ENCODE results near the gene UBAP2.

UBAP2 gene

GRCh38 chr9:34048727-34049629 is at the start of gene UBAP2:
Gene UBAP2, minus strand, starts transcription at chr9:34048887. Its CDS starts 31,739 bp downstream, at chr9:34017148.
- DNase-seq (ENCODE audit: extremely low read depth in 1 of 2, low read depth in 1 of 2): peak; percentile 92 to 96

DNA sequence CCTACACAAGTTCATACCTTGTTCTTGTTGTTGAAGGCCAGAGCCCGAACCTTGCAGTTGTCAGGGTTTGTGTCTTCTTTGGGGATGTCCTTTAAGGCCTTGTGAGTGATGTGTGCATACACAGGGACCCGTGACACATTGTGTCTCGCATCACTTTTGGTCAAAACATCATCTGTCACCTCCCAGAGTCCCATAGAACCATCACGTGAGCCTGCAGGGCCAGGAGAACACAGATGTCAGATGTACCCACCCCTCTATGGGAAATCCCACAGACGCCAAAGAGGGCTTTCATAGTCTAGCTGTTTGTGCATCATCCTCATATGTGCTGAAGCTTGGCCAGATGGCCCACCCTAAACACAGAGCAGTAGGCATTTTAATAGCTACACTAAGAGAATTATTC is 49.6 kb upstream of the UBAP2 start:
- no peak for DNase-seq (ENCODE audit: extremely low read depth in 1 of 2, low read depth in 1 of 2)

DNA sequence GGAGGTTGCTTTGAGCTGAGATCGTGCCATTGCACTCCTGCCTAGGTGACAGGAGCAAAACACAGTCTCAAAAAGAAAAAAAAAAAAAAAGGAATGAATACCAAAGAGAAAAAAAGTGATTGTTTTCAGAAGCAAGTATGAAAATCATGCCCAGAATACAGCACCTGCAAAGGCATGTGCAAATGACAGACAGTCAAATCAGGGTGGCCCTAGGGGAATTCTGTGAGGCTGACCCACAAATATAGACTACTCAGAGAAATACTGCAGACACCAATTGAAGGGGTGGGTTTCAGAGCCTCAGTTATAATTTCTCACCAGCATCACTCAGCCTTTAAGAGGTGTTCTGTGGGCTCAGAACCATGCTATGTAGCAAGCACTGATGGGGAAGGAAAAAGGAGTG is 49.2 kb upstream of the UBAP2 start:
- DNase-seq (ENCODE audit: extremely low read depth in 1 of 2, low read depth in 1 of 2): no peak

GRCh38 chr9:34096751-34097150 is 48.1 kb upstream of the UBAP2 start:
- no peak for DNase-seq (ENCODE audit: extremely low read depth in 1 of 2, low read depth in 1 of 2)

DNA sequence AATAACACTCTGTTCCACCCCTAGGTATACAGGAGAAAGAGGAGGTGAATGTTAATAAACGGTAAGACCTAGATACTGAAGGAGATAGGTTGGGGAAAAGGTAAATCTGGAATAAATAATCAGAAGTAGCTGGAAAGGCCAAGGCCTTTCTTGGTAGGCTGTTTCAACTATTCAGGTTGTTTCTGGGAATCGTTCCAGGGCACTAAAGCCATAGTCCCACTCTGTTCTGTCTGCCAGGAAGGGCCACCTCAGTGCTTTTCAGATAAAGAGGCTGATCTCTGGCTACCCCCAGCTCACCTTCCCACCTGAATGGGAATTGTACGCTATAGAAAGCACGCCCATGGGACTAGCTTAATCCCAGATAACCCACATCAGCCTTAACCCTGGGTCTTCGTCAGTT is 44.9 kb upstream of the UBAP2 start:
- no peak for DNase-seq (ENCODE audit: extremely low read depth in 1 of 2, low read depth in 1 of 2)

DNA sequence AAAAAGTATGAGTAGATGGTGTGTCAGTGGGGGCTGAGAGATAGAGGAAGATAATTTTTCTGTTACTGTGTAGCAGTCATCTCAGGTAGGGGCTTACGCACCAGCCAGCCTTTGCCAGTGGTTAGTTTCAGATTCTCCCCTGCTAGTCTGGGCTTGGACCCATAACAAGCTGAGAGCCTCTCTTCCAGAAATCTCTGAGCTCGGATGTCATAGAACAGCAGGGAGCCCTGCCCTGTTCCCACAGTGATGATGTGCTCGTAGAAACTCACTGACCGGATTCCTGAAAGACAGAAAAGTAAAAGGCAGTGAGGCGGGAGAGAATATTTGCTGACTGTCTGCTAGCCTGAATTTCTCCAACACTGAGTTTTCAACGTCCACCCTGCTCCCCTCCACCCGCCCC is 40.6 kb upstream of the UBAP2 start:
- DNase-seq (ENCODE audit: extremely low read depth in 1 of 2, low read depth in 1 of 2): no peak

DNA sequence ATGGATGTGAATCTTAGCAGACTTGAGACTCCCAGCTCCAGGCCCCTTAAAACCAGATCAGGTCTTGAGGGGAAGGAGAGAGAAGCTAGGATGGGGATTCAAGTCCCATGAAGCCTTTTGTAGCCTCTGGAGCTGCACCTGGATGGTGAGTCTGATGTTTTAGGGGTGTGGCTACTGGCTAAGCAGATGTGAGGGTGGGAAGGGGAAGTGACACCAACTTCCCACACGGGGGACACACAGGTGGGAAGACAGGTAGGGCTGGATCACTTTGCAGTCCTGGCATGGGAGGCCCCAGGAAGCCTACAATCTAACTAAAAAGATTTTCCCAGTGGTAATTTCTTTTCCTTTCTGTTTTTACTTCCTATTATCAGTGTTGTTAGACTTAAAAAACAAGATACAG is 38.7 kb upstream of the UBAP2 start:
- DNase-seq (ENCODE audit: extremely low read depth in 1 of 2, low read depth in 1 of 2): no peak

GRCh38 chr9:34086864-34087263 is 38.2 kb upstream of the UBAP2 start:
- no peak for DNase-seq (ENCODE audit: extremely low read depth in 1 of 2, low read depth in 1 of 2)

- no peak for DNase-seq (ENCODE audit: extremely low read depth in 1 of 2, low read depth in 1 of 2)
Observed at GRCh38 chr9:34085581-34086500, 37.2 kb upstream of the UBAP2 start.

DNA sequence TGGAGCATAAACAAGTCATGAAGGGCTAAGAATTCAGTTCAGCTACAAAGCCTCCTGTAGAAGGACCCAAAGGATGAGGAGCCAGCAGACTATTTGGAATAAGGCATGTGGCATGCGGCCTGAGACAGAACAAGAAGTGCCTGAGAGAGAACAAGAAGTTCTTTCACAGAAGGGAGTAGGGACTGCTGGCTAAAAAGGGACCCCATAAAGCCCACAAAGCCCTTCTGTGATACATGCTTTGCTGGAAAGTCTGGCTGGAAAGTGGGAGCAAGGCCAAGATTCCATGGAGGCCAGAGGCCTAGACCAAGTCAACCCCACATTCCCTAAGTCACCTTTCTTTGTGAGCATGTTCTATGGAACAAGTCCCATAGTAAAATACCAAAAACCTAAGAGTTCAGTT is 35.9 kb upstream of the UBAP2 start:
- DNase-seq (ENCODE audit: extremely low read depth in 1 of 2, low read depth in 1 of 2): no peak

- DNase-seq (ENCODE audit: extremely low read depth in 1 of 2, low read depth in 1 of 2): no peak
Observed at GRCh38 chr9:34079181-34079580, 30.5 kb upstream of the UBAP2 start.

- DNase-seq (ENCODE audit: extremely low read depth in 1 of 2, low read depth in 1 of 2): no peak
Observed at GRCh38 chr9:34072868-34073590, 24.3 kb upstream of the UBAP2 start.

- DNase-seq (ENCODE audit: extremely low read depth in 1 of 2, low read depth in 1 of 2): no peak
Observed at GRCh38 chr9:34072410-34072809, 23.7 kb upstream of the UBAP2 start.

DNA sequence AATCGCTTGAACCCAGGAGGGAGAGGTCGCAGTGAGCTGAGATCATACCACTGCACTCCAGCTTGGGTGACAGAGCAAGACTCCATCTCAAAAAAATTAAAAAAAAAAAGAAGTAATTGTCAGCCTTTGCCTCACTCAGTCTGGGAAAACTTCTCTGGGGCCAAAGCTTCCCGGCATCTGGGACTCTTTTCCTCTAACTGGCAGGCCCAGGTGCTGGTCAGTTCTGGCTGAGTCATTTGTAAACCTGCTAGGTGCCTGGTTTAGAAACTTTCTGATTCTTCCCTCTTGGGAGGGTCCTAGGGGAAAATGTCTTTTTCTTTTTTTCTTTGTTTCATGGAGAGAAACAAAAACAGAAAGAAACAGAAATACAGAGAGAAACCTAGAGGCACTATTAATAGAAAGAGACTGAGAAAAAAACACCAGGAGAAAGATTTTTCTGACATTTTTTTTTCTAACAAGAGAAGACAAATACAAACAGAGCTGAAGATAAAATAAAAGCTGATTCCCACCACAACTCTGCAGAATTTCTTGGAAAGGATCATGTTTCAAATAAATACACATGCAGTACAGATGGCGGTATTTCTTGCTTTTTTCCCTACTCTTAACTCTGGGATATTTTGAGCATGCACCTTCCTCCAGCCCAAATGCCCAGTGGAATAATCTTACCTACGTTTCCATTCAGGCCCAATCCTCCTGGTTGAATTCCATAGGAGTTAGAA is 22.1 kb upstream of the UBAP2 start:
- no peak for DNase-seq (ENCODE audit: extremely low read depth in 1 of 2, low read depth in 1 of 2)

DNA sequence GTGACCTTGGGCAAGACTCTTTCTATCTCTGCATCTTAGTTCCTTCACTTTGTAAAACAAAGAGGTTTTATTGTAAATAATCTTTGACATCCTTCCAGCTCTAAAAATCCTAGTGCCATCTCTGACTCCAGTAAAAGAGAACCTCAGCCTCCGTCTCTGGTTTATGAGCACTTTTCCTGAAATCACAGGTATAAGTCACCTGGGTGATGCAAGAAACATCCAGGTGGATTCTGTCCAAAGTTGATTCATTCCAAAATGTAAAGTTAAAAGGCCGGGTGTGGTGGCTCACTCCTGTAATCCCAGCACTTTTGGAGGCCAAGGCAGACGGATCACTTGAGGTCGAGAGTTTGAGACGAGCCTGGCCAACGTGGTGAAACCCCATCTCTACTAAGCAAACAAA is 21.1 kb upstream of the UBAP2 start:
- no peak for DNase-seq (ENCODE audit: extremely low read depth in 1 of 2, low read depth in 1 of 2)

GRCh38 chr9:34065541-34065940 is 16.9 kb upstream of the UBAP2 start:
- no peak for DNase-seq (ENCODE audit: extremely low read depth in 1 of 2, low read depth in 1 of 2)

DNA sequence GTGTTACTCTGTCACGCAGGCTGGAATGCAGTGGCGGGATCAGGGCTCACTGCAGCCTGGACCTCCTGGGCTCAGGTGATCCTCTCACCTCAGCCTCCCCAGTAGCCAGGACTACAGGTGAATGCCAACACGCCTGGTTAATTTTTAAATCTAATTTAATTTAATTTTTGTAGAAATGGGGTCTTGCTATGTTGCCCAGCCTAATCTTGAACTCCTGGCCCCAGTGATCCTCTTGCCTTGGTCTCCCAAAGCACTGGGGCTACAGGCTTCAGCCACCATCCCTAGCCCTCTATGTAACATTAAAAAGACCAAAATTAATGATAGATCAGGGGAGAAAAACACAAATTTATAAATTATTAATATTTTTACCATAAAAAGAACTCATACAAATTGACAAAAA is 11.3 kb upstream of the UBAP2 start:
- DNase-seq (ENCODE audit: extremely low read depth in 1 of 2, low read depth in 1 of 2): no peak

DNA sequence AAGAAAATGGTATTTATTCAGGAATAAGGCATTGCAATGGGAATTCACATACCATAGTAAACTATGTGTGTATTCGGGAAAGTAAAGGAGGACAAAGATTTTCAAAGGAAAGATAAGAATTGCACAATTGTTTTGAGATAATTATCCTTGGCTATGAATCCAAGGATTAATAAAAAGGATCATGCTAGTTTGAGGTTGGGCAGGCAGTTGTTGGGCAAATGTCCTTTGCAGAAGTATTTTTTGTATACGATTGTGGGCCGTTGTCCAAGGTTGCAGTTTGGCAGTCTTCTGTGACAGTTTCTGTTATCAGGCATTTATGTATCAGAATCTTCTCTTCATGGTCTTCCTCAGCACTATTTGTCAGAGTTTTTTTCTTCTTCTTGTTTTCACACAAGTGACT is 10.6 kb upstream of the UBAP2 start:
- DNase-seq (ENCODE audit: extremely low read depth in 1 of 2, low read depth in 1 of 2): no peak

DNA sequence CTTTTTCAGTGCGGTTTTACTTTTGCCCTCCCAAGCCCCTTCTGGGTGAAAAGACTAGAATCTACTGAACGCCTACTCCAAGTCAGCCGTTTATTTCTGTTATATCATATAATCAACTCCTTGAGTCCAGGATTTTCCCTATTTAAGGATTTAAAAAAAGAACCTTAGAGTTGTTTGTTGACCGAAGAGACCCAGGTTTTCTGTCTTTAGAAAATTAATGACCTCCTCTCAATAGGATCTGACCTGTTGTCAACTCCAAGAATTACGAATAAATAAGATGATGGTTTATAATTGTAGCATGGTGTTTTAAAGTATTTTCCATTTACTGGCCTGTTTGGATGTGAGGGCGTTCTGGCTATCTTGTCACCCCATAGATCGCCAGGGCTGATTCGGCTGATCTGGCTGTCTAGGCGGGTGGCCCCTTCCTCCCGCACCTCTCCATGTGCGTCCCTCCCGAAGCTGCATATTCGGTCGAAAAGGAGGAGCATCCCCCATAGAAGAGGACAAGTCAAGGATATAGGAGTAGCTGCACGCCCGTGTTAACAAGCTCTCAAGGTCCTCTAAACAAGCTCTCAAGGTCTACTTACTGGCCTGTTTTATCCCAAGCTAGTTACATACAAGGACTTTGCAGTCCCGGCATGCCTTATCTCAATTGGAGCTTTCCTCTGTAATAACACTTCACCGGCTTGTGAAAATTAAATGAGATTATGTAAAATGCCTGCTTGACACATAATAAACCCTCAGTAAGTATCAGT is 1.1 kb upstream of the UBAP2 start:
- no peak for DNase-seq (ENCODE audit: extremely low read depth in 1 of 2, low read depth in 1 of 2)

Data from stimulated activated CD8-positive, alpha-beta memory T cell treated with anti-CD3 and anti-CD28 coated beads, Interleukin-7, amount 100 ng/mL, for 48 hours (primary cell).